MM.1S (cell line): Measurements from ENCODE around the gene NPY2R.

ENCODE experiments used
- DNase-seq: peaks from one replicate; pipeline ENCODE4 v3.0.0-alpha.2; 2015
- H2AFZ ChIP-seq: fragments of 300-600 bp; sonication (generic); 2 replicates; pipeline ENCODE4 v1.6.0; 2016; ENCODE audit warnings: antibody characterized with exemption, low read length
- H3F3A ChIP-seq: fragments of 300-600 bp; sonication (generic); 2 replicates; pipeline ENCODE4 v1.6.1; 2016; ENCODE audit warnings: mild to moderate bottlenecking, antibody characterized with exemption, low read length, moderate library complexity, mixed read lengths; ENCODE audit not compliant: insufficient read depth
- H3K27ac ChIP-seq: fragments of 300-600 bp; sonication (generic); 2 replicates; pipeline ENCODE4 v1.5.1; 2016; ENCODE audit warnings: mild to moderate bottlenecking, low read length
- H3K27me3 ChIP-seq: fragments of 300-600 bp; sonication (generic); replicated peaks from 2 replicates; pipeline ENCODE4 v1.6.0; 2016; ENCODE audit warnings: low read length; ENCODE audit not compliant: insufficient read depth
- H3K36me3 ChIP-seq: fragments of 300-600 bp; sonication (generic); replicated peaks from 2 replicates; pipeline ENCODE4 v1.6.1; 2016; ENCODE audit warnings: mild to moderate bottlenecking, low read length, mixed read lengths; ENCODE audit not compliant: insufficient read depth
- H3K4me1 ChIP-seq: fragments of 300-600 bp; sonication (generic); 2 replicates; pipeline ENCODE4 v1.6.1; 2016; ENCODE audit warnings: low read length, mixed read lengths
- H3K4me2 ChIP-seq: fragments of 300-600 bp; sonication (generic); 2 replicates; pipeline ENCODE4 v1.6.0; 2016; ENCODE audit warnings: low read depth, low read length
- H3K4me3 ChIP-seq: fragments of 300-600 bp; sonication (generic); 2 replicates; pipeline ENCODE4 v1.5.1; 2016; ENCODE audit warnings: low read length, mixed read lengths
- H3K79me2 ChIP-seq: fragments of 300-600 bp; sonication (generic); 2 replicates; pipeline ENCODE4 v1.6.1; 2016; ENCODE audit warnings: mixed run types, low read length, mixed read lengths
- H3K9ac ChIP-seq: fragments of 300-600 bp; sonication (generic); 2 replicates; pipeline ENCODE4 v1.6.1; 2016; ENCODE audit warnings: low read length, mixed read lengths
- H3K9me2 ChIP-seq: fragments of 300-600 bp; sonication (generic); replicated peaks from 2 replicates; pipeline ENCODE4 v1.6.1; 2016; ENCODE audit warnings: mild to moderate bottlenecking, low read length, mixed read lengths; ENCODE audit not compliant: insufficient read depth
- H3K9me3 ChIP-seq: fragments of 300-600 bp; sonication (generic); replicated peaks from 2 replicates; pipeline ENCODE4 v1.6.1; 2016; ENCODE audit warnings: mild to moderate bottlenecking, low read length, mixed read lengths; ENCODE audit not compliant: insufficient read depth
- H4K20me1 ChIP-seq: fragments of 300-600 bp; sonication (generic); 2 replicates; pipeline ENCODE4 v1.6.1; 2016; ENCODE audit warnings: mild to moderate bottlenecking, low read length, moderate library complexity, mixed read lengths; ENCODE audit not compliant: insufficient read depth
- EZH2 ChIP-seq: fragments of 300-600 bp; sonication (generic); optimal IDR thresholded peaks from 2 replicates; pipeline ENCODE3; 2017; ENCODE audit warnings: low read depth, mild to moderate bottlenecking, antibody characterized with exemption, low read length, mixed read lengths
- EZH2phosphoT487 ChIP-seq: fragments of 300-600 bp; sonication (generic); IDR thresholded peaks from 2 replicates; pipeline ENCODE4 v1.6.1; 2018; ENCODE audit warnings: antibody characterized with exemption, low read length
- TF ChIP-seq, protein P1 (sequence below): fragments of 300-600 bp; sonication (generic); IDR thresholded peaks from 2 replicates; pipeline ENCODE4 v1.5.1; 2016; ENCODE audit warnings: antibody characterized with exemption, low read length, mixed read lengths

NPY2R gene

DNA sequence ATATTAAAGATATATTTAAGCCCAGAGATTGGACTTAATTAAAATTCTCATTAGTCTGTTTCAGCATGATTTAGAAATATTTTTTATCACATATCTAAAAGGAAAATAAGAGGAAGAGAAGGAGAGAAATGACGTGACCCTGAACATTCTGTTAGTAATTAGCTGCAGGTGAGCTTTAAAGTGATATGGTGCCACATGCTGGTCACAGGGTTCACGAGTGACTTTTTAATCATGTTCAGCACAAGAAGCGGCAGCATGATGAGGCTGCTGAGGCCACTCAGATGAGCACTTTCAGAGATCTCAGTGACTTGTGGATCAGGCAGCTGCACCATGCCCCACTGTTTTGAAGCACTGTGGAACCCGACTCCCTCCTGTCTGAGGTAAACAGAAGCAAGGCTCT is 37.9 kb upstream of the NPY2R start:
- Histone ChIP-seq H3K9me3 (no peaks in the 10 kb centered on the region), H3K27me3 (no peaks in the 10 kb centered on the region), H3K4me3 (no peak overlapping the region), H3K4me1 (no peaks in the 10 kb centered on the region), H3K9ac (no peak overlapping the region), H4K20me1 (no peaks in the 10 kb centered on the region), H3K4me2 (no peak overlapping the region), H3F3A (no peaks in the 10 kb centered on the region), H2AFZ (no peak overlapping the region), H3K27ac (no peak overlapping the region), H3K36me3 (no peaks in the 10 kb centered on the region), H3K9me2 (no peaks in the 10 kb centered on the region), H3K79me2 (no peaks in the 10 kb centered on the region)
- TF ChIP-seq, protein P1, sequence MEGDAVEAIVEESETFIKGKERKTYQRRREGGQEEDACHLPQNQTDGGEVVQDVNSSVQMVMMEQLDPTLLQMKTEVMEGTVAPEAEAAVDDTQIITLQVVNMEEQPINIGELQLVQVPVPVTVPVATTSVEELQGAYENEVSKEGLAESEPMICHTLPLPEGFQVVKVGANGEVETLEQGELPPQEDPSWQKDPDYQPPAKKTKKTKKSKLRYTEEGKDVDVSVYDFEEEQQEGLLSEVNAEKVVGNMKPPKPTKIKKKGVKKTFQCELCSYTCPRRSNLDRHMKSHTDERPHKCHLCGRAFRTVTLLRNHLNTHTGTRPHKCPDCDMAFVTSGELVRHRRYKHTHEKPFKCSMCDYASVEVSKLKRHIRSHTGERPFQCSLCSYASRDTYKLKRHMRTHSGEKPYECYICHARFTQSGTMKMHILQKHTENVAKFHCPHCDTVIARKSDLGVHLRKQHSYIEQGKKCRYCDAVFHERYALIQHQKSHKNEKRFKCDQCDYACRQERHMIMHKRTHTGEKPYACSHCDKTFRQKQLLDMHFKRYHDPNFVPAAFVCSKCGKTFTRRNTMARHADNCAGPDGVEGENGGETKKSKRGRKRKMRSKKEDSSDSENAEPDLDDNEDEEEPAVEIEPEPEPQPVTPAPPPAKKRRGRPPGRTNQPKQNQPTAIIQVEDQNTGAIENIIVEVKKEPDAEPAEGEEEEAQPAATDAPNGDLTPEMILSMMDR, result no peak
- no peak for TF ChIP-seq EZH2phosphoT487
- TF ChIP-seq EZH2, result no peak
- DNase-seq, result no peak

DNA sequence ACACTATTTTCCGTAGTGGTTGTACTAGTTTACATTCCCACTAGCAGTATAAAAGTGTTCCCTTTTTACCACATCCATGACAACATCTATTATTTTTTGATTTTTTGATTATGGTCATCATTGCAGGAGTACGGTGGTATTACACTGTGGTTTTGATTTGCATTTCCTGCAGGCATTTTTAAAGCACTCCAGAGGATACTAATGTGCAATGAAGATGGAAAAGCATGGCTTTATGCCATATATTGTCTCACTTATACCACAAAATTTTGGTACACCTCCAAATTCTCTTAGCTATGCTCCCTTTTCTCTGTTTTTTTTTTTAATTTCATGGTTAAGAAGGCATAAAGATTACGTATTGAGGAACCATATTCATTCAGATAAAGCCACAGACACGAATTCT is 35.1 kb upstream of the NPY2R start:
- no peak overlapping the region for H2AFZ ChIP-seq
- H3K9me3 ChIP-seq, result no peaks in the 10 kb centered on the region
- no peak overlapping the region for H3K4me2 ChIP-seq
- no peaks in the 10 kb centered on the region for H3K27me3 ChIP-seq
- TF ChIP-seq EZH2phosphoT487 (no peak), EZH2 (no peak)
- TF ChIP-seq, protein P1, result no peak
- no peak overlapping the region for H3K4me3 ChIP-seq
- no peaks in the 10 kb centered on the region for H3K79me2 ChIP-seq
- H3K4me1 ChIP-seq, result peaks cover 10% of the 10 kb centered on the region
- no peaks in the 10 kb centered on the region for H3K36me3 ChIP-seq
- H3K27ac ChIP-seq, result no peak overlapping the region
- DNase-seq, result no peak
- H3K9me2 ChIP-seq, result no peaks in the 10 kb centered on the region
- no peaks in the 10 kb centered on the region for H3F3A ChIP-seq
- no peak overlapping the region for H3K9ac ChIP-seq
- H4K20me1 ChIP-seq, result no peaks in the 10 kb centered on the region

GRCh38 chr4:155174668-155175067 is 33.8 kb upstream of the NPY2R start:
- DNase-seq, result no peak
- H3K4me1 ChIP-seq, result peaks cover 18% of the 10 kb centered on the region
- H3F3A ChIP-seq, result no peaks in the 10 kb centered on the region
- no peak overlapping the region for H3K4me2 ChIP-seq
- H4K20me1 ChIP-seq, result no peaks in the 10 kb centered on the region
- H2AFZ ChIP-seq, result no peak overlapping the region
- H3K9ac ChIP-seq, result no peak overlapping the region
- H3K79me2 ChIP-seq, result no peaks in the 10 kb centered on the region
- H3K27me3 ChIP-seq, result no peaks in the 10 kb centered on the region
- no peaks in the 10 kb centered on the region for H3K9me2 ChIP-seq
- H3K36me3 ChIP-seq, result no peaks in the 10 kb centered on the region
- H3K9me3 ChIP-seq, result no peaks in the 10 kb centered on the region
- H3K4me3 ChIP-seq, result no peak overlapping the region
- TF ChIP-seq EZH2, result no peak
- TF ChIP-seq, protein P1, result no peak
- TF ChIP-seq EZH2phosphoT487, result no peak
- no peak overlapping the region for H3K27ac ChIP-seq
